Muscle layer of duodenum (tissue), 2 donors: ENCODE measurements around the gene TLE6.
"Not testable (repeated sequence)": the region's sequence is repeated elsewhere in the genome, so short reads cannot be mapped to it uniquely, and the experiment has no call there.

Experiments used
- H3K27ac ChIP-seq: one replicate; pipeline ENCODE4 v1.7.0; 2013; ENCODE audit warnings: mild to moderate bottlenecking, low read length
- H3K27me3 ChIP-seq: one replicate; pipeline ENCODE4 v1.7.0; 2013; ENCODE audit warnings: low read depth, mild to moderate bottlenecking, control low read depth, low read length
- H3K36me3 ChIP-seq, 2 donors: one replicate each; pipeline ENCODE4 v1.7.0; 2013; ENCODE audit warnings: low read length in 2 of 2, control low read depth in 1 of 2, mild to moderate bottlenecking in 1 of 2; ENCODE audit not compliant: insufficient read depth in 2 of 2, control insufficient read depth in 1 of 2
- H3K4me1 ChIP-seq, 2 donors: one replicate each; pipeline ENCODE4 v1.7.0; 2013; ENCODE audit warnings: low read length in 2 of 2, mild to moderate bottlenecking in 2 of 2, control low read depth in 1 of 2, moderate library complexity in 1 of 2; ENCODE audit not compliant: insufficient read depth in 2 of 2, control insufficient read depth in 1 of 2
- H3K4me3 ChIP-seq, 2 donors: one replicate each; pipeline ENCODE4 v1.7.0; 2013; ENCODE audit warnings: low read length in 2 of 2, low read depth in 1 of 2, mild to moderate bottlenecking in 1 of 2
- H3K9me3 ChIP-seq, 2 donors: one replicate each; pipeline ENCODE4 v1.7.0; 2013; ENCODE audit warnings: low read length in 2 of 2, control low read depth in 1 of 2, mild to moderate bottlenecking in 1 of 2; ENCODE audit not compliant: control insufficient read depth in 1 of 2
- donor health status: healthy.

Gene TLE6

GRCh38 chr19:2957160-2957559 lies 20.2 kb upstream of the TLE6 start:
- H3K27ac ChIP-seq: no peak overlapping the region
- H3K4me1 ChIP-seq: no peaks in the 10 kb centered on the region
- H3K4me3 ChIP-seq: no peak overlapping the region
- H3K36me3 ChIP-seq: no peaks in the 10 kb centered on the region
- no peaks in the 10 kb centered on the region for H3K27me3 ChIP-seq
- no peaks in the 10 kb centered on the region for H3K9me3 ChIP-seq

GRCh38 chr19:2960120-2960519 lies 17.2 kb upstream of the TLE6 start:
- Histone ChIP-seq H3K36me3 (no peaks in the 10 kb centered on the region), H3K27ac (no peak overlapping the region), H3K9me3 (no peaks in the 10 kb centered on the region), H3K4me1 (no peaks in the 10 kb centered on the region), H3K4me3 (no peak overlapping the region), H3K27me3 (no peaks in the 10 kb centered on the region)

- no peak overlapping the region for H3K4me3 ChIP-seq
- H3K9me3 ChIP-seq: no peaks in the 10 kb centered on the region
- no peak overlapping the region for H3K27ac ChIP-seq
- H3K36me3 ChIP-seq: no peaks in the 10 kb centered on the region
- H3K27me3 ChIP-seq: no peaks in the 10 kb centered on the region
- H3K4me1 ChIP-seq: no peaks in the 10 kb centered on the region
These were observed 15.2 kb upstream of the TLE6 start for GRCh38 chr19:2962018-2962670.

GRCh38 chr19:2963122-2963521 lies 14.2 kb upstream of the TLE6 start:
- no peak overlapping the region for H3K4me3 ChIP-seq
- no peaks in the 10 kb centered on the region for H3K9me3 ChIP-seq
- no peak overlapping the region for H3K27ac ChIP-seq
- no peaks in the 10 kb centered on the region for H3K4me1 ChIP-seq
- no peaks in the 10 kb centered on the region for H3K36me3 ChIP-seq
- no peaks in the 10 kb centered on the region for H3K27me3 ChIP-seq

GRCh38 chr19:2963631-2964030 lies 13.7 kb upstream of the TLE6 start:
- H3K27ac ChIP-seq, H3K4me3 ChIP-seq, H3K4me1 ChIP-seq, H3K27me3 ChIP-seq, H3K9me3 ChIP-seq, H3K36me3 ChIP-seq: not testable (repeated sequence)

- Histone ChIP-seq H3K27me3 (no peaks in the 10 kb centered on the region), H3K9me3 (no peaks in the 10 kb centered on the region), H3K36me3 (no peaks in the 10 kb centered on the region), H3K27ac (no peak overlapping the region), H3K4me1 (peaks cover 6 to 13% of the 10 kb centered on the region in 2 donors), H3K4me3 (no peak overlapping the region)
These were observed 12.5 kb upstream of the TLE6 start for GRCh38 chr19:2964874-2965273.

- Histone ChIP-seq H3K4me3 (no peak overlapping the region), H3K27ac (no peak overlapping the region), H3K9me3 (no peaks in the 10 kb centered on the region), H3K36me3 (no peaks in the 10 kb centered on the region), H3K27me3 (no peaks in the 10 kb centered on the region), H3K4me1 (peaks cover 6 to 17% of the 10 kb centered on the region in 2 donors)
These were observed 9.4 kb upstream of the TLE6 start for GRCh38 chr19:2967972-2968371.

- H3K27me3 ChIP-seq: no peaks in the 10 kb centered on the region
- no peak overlapping the region for H3K27ac ChIP-seq
- H3K4me3 ChIP-seq: no peak overlapping the region
- peaks cover 6 to 17% of the 10 kb centered on the region in 2 donors for H3K4me1 ChIP-seq
- H3K36me3 ChIP-seq: no peaks in the 10 kb centered on the region
- no peaks in the 10 kb centered on the region for H3K9me3 ChIP-seq
These were observed 8.3 kb upstream of the TLE6 start for GRCh38 chr19:2969104-2969504.

- peaks cover 6 to 17% of the 10 kb centered on the region in 2 donors for H3K4me1 ChIP-seq
- H3K27ac ChIP-seq: no peak overlapping the region
- H3K36me3 ChIP-seq: no peaks in the 10 kb centered on the region
- no peaks in the 10 kb centered on the region for H3K27me3 ChIP-seq
- no peak overlapping the region for H3K4me3 ChIP-seq
- no peaks in the 10 kb centered on the region for H3K9me3 ChIP-seq
These were observed 7.0 kb upstream of the TLE6 start for GRCh38 chr19:2970201-2970835.

GRCh38 chr19:2973229-2973628 lies 4.1 kb upstream of the TLE6 start:
- Histone ChIP-seq H3K9me3 (no peaks in the 10 kb centered on the region), H3K27ac (no peak overlapping the region), H3K4me1 (peaks cover 6 to 27% of the 10 kb centered on the region in 2 donors), H3K36me3 (no peaks in the 10 kb centered on the region), H3K27me3 (no peaks in the 10 kb centered on the region), H3K4me3 (no peak overlapping the region)

GRCh38 chr19:2974342-2975041 lies 2.9 kb upstream of the TLE6 start:
- H3K9me3 ChIP-seq: no peaks in the 10 kb centered on the region
- no peaks in the 10 kb centered on the region for H3K27me3 ChIP-seq
- no peak overlapping the region for H3K4me3 ChIP-seq
- H3K27ac ChIP-seq: no peak overlapping the region
- H3K36me3 ChIP-seq: no peaks in the 10 kb centered on the region
- H3K4me1 ChIP-seq: peaks cover 0 to 16% of the 10 kb centered on the region in 2 donors
